ENCODE data around the gene SATB2.

The SATB2 gene

GRCh38 chr2:199452260-199452990 lies 5.3 kb downstream of the SATB2 start:
- DNase-seq = no peak

DNA sequence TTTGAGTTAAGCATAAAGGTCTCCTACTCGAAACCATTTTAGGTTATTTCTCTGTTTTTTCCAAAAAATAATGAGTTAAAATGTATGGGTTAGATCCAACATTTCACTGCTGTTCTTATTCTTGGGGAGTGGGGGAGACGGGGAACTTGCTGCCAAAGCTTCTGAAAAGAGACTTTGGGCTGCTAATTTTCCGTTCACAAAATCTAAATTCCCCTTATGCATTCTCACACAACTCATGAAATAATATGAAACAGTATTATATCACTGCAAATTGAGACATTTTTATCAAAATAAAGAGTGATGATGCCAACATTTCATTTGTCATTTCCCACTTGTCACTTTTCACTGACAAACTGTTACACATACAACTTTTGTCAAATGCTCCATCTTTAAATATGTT lies 7.8 kb downstream of the SATB2 start:
- no peak for DNase-seq

DNA sequence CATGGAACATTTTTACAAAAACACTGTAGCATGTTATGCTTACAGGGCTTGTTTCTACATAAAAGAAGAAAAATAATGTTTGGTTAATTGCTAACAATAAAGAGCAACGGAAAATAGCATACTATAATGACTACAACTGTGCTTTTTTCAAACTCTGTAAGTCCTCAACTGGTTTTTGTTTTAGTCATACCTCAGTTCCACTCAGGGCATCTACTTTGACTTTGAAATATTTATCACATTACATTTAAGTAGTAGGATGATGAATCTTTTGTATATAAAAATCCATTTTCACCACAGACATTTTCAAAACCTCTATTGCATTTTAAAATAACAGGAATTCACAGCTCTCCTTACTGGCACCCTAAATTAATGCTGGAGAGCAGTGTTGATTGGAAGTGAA lies 8.3 kb downstream of the SATB2 start:
- DNase-seq = no peak

DNA sequence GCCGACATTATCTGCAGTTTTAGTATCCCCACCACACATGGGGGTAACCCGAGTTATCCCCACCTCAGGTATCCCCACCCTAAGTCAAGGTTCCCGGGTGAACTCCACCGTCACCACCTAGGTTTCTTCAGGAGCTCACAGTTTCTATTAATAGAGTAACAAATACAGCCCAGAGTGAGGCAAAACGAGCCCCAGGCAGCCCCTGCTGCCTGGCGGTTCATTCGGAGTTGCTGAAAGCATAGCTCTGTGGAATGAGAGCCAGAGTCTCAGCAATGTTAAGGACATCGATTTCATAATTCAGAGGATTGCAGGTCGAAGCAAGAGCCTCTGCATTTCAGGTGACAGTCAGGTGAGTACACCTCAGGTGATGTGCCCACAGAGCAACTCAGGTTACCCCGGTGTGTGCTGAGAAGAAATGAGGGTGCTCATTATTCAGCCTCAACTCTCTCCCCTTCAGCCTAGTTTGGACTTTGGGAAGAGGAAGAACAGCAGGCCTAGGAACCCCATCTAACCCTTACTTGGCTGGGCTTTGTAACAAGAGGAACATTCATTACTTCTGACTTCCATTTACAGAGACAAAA lies 10.7 kb downstream of the SATB2 start:
- DNase-seq = no peak

- DNase-seq = no peak
Measured at GRCh38 chr2:199444749-199445148, 13.0 kb downstream of the SATB2 start.

GRCh38 chr2:199443589-199444130 lies 14.1 kb downstream of the SATB2 start:
- DNase-seq = no peak

DNA sequence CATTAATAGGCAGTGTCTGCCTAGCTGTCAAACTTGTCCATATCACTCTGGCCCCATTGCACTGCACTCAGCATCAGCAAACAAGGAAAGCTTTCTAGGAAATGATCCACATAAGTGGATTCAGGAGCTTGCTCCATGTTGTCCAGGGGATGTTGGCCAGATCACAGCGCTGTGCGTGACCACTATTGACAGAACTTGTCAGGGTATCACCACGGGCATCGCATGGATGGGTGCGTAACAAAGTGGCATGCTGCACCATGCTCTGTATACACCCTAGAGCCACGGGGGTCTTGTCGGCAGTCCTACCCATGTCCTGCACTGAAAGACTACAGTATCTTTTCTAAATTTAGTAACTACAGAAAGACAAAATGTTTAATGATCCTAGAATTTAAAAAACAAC lies 15.6 kb downstream of the SATB2 start:
- DNase-seq = no peak

- DNase-seq = no peak
Measured at GRCh38 chr2:199441759-199442158, 16.0 kb downstream of the SATB2 start.

GRCh38 chr2:199440118-199440517 lies 17.6 kb downstream of the SATB2 start:
- no peak for DNase-seq

DNA sequence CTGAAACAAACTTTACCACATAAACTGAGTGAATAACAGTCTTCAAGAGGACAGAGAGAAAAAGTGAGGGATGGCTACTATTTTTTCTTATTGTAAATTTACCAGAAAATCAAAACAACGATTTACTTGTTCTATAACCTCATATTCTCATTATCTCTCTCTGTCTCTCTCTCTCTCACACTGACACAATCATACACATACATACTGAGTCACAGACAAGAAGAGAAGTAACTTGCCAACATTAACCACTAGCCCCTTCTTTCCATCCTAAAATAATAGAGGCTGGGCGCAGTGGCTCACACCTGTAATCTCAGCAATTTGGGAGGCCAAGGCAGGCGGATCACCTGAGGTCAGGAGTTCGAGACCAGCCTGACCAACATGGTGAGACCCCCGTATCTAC lies 18.2 kb downstream of the SATB2 start:
- no peak for DNase-seq

DNA sequence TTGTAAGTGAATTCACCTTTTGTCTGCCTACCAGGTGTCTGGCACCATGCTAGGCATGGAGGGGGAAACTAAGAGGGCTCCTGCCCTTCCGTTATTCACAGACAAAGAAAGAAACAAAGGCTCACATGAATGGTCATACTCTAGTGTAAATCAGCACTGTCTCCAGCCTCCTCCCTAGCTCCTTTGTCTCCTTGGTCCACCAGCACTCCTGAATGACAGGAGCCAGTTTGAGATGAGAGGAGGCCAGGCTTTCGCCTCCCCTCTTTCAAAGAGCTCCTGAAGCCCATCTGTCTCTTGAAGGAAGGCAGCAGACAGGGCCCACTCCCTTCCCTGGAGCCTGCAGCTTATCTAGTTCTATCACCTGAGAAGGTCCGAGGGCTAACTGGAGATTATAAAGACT lies 18.7 kb downstream of the SATB2 start:
- DNase-seq = no peak

DNA sequence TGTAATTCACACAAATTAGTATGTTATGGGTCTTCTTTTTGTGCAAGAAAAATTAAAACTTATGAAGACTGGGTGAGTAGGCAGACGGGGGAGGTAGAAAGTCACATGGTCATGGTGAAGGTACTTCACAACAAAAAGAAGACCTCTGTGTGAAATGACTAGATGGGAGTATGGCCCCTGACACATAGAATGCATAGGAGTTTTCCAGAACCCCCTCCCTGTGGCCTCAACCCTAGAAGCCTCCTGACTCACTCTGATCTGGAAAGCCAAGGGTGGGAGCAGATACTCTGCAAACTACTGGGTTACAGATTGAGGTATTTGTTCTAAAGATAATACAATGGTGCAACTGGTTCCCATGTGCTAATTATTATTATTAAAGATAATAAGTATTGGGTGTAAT lies 23.2 kb downstream of the SATB2 start:
- DNase-seq = no peak

DNA sequence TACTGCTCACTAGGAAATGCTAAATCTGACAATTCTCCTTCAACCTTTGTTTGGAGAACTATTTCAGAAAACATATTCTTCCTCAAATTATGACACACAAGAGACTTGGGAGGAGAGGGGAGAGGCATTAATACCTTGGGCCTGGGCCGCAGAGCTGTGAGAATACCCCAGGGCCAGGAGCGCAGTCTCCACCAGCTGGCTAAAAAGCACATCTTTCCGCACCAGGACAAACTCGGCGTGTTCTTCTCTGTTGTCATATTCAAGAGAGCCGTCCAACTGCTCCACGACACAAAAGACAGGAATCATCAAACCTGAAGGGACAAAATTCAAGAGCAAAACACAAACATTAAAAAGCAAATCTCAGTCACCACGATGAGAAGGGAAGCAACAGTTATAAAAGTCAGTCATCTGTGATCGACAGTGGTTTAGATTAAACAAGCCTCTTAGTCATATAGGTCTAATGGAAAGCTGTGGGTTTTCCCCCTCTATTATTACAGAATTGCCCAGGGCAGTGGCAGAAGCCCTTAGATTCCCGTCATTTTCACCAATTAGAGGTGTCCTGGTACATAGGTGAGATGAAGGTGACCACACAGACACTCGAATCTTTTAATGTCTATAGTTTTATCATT lies 24.4 kb downstream of the SATB2 start:
- DNase-seq = no peak

- DNase-seq = no peak
Measured at GRCh38 chr2:199431746-199432213, 26.0 kb downstream of the SATB2 start.

DNA sequence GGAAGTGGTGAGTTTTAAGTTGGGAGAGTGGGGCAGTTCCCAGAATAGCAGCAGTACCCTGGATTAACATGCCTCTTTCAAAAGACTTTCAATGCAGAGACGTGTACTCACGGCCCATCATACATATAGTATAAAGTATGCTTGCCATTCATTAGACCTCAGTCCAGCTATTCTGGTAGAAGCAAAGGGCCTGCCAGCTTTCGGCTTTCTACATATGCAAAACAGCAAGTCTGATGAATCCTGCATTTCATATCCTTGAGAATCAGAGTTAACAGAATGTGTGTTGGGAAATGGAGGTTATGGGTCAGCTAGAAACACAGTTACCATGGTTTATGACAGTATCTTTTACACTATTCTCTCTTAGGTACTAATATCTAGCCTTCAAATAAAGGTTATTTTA lies 27.5 kb downstream of the SATB2 start:
- DNase-seq = no peak

GRCh38 chr2:199428291-199428690 lies 29.4 kb downstream of the SATB2 start:
- DNase-seq = no peak

DNA sequence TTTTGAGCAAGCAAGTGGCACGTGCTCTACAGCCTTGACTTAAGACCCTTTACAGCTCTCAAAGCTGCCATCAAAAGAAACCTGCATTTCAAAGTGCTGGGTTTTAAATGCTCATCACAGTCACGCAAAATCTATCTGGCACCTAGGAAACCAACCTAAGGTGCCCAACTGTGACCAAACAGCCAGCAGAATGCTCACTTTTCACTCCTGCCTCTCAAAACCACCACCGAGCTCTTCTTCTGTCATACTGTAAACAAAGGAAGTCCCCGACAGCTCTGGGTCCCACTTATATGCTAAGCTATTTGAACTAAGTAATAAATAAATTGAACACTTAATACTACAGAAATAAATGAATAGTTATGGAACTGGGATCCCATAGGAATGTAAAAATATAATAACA lies 33.6 kb downstream of the SATB2 start:
- DNase-seq = no peak

DNA sequence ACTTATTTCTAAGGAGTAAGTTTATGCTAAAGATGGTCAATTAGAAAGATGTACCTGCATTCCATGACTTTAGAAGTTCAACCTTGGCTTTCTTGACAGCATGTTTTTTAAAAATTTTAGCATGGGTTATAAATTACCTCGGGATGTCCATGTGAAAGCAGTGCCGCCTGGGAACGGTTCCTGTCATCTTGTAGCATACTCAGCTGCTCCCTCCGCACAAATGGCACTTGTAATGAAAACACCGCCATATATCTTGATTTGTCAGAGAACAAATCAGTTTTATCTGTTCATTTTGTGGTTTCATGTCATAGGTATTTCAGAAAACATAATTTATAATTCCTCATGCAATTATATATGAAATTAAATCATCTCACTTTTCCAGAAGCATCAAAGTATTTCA lies 38.3 kb downstream of the SATB2 start:
- DNase-seq = no peak

DNA sequence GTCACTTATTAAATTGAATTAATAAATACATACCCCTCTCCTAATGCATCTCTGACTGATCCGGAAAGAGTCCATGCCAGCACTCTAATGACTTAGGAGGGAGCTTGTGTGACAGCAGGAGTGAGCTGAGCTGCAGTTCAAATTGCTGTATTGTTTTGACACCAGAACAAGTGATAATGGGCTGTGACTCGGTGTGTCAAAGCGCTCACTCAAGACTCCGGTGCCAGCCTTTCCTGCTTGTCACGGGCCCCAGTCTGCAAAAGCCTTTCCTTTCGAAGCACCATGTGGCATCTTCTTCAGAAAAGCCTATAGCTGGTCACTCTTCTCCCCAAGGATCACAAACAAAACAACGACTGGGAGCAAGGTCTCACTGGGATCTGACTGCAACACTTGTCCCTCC lies 43.3 kb downstream of the SATB2 start:
- no peak for DNase-seq

- DNase-seq = no peak
Measured at GRCh38 chr2:199414001-199414400, 43.7 kb downstream of the SATB2 start.

DNA sequence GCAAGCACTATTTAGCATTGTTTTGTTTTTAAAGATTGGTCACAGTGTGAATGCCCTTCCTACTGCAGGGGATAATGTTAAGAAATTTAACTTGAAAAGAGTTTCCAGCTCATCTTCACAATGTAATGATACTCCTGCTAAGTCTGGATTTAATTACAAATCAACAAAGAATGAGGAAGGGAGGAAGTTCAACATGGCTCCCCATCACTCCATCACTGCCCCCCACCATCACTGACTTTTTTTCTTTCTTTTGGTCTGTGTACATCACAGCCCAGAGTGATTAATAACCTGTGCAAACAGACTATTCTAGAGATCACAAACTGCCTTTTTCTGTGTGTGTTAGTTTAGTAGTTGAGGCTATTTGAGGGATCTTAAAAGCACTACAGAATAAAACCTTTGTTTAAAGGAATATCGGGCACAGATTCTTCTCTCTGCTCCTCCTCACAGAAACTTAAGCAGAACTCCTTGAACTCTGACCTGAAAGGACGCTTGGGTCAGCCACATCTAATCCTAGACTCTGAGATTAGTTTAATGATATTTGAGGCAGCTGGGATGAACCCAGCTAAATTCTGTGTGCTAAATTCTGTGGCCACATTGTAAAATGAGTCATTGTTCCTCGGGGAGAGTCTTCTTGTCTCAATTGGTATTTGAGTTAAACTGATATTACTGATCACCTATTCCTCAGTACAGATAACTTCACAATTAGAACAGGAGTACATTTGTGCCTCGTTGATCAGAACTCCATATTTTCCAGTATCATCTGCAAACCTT lies 47.8 kb downstream of the SATB2 start:
- no peak for DNase-seq

DNA sequence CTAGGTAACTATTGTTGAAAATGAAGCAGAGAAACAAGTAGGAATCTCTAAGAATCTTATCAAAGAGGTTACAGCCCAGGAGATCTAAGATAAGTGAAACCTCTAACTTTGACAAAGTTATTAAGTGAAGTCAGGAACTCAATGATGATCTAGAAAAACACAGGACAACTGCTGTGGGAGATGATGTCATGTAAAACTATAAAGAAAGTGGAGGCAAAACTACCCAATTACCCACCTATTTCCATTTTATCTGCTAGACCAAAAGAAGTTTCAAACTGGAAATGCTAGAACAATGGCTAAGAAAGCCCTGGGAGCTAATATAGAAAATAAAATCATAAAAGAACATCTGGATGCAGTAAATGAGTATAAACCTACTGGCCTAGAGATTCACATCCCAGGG lies 50.3 kb downstream of the SATB2 start:
- DNase-seq = no peak

GRCh38 chr2:199405241-199405640 lies 52.5 kb downstream of the SATB2 start:
- no peak for DNase-seq
